NCI-H2196 treated with DMSO at 0.1 percent for 48 hours (cell line): ENCODE results near the gene ST8SIA6.
"Not testable (repeated sequence)": the region's sequence is repeated elsewhere in the genome, so short reads cannot be mapped to it uniquely, and the experiment has no call there.

Experiments used
- DNase-seq: peaks from one replicate; lab custom pipeline; 2025; ENCODE audit not compliant: unreplicated experiment; lab: John Stamatoyannopoulos, UW

ST8SIA6 gene

DNA sequence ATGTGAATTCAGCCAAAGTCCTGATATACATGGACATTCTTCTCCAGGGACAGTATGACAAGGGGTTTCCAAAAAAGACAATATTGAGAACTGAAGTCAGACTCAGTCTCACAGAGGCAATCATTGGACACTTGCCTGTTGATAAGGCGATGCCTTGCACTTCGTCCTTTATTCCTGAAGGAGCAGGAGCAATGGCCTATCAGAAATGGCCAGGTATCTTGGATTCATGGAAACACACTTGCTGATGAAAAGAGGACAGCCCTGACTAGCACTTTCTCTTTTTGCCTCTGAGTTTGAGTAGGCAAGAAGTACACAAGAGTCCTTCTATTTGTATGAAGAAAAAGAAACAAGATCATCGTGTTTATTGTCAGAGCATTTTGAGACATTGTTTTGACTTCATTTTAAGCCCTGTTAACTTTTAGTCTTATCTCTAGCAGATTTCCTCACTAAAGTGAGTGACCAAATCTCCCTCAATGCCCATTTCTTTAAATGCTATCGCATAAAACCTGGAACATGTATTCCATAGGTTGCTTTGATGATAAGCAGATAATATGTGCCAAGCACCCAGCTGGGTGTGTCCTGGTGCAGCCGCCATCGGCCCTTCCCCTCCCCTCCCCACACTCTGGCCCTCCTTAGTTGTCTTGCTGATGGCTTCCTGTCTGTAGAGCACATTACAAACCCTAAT is 26.6 kb downstream of the ST8SIA6 start:
- no peak for DNase-seq

GRCh38 chr10:17427201-17427600 is 27.2 kb downstream of the ST8SIA6 start:
- DNase-seq = no peak

GRCh38 chr10:17426263-17426750 is 28.1 kb downstream of the ST8SIA6 start:
- no peak for DNase-seq

- DNase-seq = no peak
These were observed 28.7 kb downstream of the ST8SIA6 start for GRCh38 chr10:17425584-17426262.

GRCh38 chr10:17423632-17424186 is 30.7 kb downstream of the ST8SIA6 start:
- no peak for DNase-seq

DNA sequence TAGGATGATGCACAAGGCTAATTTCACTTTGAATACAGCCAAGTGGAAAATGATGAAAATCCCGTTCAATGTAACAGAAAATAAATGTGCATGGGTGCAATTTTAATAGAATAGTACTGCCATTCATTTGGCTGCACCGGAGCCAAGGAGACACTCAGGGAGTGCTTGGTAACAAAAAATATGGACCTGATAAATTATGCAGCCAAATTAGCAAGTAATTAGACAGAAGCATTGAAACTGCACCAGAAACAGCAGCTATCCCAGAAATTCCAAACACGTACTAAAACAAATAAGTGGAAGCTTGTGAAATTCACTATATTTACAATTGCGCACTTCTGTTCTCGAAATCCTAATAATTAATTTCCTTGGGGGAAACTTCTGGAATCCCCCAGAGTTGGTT is 31.5 kb downstream of the ST8SIA6 start:
- DNase-seq = no peak

DNA sequence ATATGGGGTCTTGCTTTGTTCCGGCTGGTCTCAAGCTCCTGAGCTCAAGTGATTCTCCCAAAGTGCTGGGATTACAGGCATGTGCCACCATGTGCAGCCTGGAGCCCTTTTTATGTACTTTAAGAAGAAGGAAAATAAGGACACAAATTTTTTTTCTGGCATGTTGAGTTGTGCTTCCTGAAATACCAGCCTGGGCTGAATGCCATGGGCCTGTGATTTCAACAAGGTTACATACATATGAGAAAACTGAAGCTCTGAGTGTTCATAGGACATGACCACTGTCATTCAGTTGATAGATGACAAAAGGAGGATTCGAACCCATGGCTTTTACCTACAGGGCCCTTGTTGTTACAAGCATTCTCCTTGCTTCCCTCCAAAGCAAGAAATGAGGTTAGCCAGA is 36.1 kb downstream of the ST8SIA6 start:
- DNase-seq = no peak

DNA sequence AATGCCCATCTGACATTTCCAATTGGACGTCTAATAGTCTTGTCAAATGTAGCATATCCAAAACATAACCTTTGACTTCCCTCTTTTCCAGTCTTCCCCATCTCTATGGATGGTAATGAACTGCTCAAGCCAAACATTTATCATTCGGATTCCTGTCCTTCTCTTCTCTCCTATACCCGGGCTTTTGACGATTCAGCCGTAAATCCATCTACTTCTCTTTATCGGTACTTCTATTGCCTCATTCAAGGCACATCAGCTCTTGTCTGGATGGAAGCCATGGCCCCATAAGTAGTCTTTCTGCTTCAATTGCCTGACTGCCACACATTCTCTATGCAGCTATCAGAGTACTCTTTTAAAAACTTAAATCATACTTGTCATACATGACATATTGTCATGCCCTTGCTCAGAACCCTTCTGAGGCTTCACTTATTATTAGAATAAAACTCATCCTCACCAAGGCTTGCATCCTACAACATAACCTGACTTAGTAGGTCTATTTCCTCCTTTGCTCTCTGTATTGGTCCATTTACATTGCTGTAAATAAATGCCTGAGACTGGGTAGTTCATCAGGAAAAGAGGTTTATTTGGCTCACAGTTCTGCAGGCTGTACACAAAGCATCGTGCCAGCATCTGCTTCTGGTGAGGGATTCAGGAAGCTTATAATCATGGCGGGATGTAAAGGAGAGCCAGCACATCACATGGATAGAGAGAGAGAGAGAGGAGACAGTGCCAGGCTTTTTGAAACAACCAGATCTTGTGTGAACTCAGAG is 37.8 kb downstream of the ST8SIA6 start:
- no peak for DNase-seq

DNA sequence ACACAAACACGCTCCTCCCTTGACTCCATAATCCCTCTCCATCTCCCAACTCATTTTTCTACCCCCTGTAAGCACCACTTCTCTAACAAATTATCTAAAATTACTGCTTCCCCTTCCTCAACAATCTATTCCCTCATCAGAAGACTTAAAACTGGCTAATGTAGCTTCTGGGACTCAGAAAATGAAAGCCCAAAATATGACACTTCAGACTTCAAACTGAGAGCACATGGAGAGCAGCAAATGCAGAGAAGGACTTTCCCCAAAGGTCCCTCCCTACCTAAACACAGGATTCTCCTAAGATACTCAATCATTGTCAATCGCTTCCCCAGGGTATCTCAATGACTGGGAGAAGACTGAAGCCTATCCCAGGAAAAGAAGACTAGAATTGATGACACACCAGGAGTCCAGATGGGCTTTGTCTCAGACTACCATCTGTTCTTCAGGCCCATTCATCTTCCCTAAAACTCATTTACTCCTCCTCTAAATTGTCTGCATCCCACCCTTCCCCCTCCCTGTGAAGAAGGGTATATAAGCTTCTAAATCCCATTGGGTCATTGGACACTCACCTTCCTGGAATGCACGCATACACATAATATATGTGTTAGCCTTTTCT is 39.2 kb downstream of the ST8SIA6 start:
- no peak for DNase-seq

DNA sequence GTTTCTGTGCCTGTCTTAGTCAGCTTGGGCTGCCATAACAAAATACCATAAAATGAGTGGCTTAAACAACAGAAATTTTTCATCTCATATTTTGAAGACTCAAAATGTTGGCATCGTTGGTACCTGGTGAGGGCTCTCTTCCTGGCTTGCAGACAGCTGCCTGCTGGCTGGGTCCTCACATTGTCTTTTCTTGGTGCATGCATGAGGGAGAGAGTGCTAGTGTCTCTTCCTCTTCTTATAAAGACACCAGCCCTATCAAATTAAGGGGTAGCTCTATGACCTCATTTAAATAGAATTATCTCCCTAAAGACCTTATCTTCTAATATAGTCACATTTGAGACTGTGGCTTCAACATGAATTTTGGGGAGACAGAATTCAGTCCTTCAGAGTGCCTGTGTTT is 39.9 kb downstream of the ST8SIA6 start:
- DNase-seq = no peak

GRCh38 chr10:17413876-17414275 is 40.5 kb downstream of the ST8SIA6 start:
- no peak for DNase-seq

- no peak for DNase-seq
These were observed 42.1 kb downstream of the ST8SIA6 start for GRCh38 chr10:17412323-17412722.

- DNase-seq = no peak
These were observed 43.5 kb downstream of the ST8SIA6 start for GRCh38 chr10:17410907-17411306.

- DNase-seq = no peak
These were observed 45.1 kb downstream of the ST8SIA6 start for GRCh38 chr10:17409170-17409733.

GRCh38 chr10:17407047-17407446 is 47.3 kb downstream of the ST8SIA6 start:
- no peak for DNase-seq

DNA sequence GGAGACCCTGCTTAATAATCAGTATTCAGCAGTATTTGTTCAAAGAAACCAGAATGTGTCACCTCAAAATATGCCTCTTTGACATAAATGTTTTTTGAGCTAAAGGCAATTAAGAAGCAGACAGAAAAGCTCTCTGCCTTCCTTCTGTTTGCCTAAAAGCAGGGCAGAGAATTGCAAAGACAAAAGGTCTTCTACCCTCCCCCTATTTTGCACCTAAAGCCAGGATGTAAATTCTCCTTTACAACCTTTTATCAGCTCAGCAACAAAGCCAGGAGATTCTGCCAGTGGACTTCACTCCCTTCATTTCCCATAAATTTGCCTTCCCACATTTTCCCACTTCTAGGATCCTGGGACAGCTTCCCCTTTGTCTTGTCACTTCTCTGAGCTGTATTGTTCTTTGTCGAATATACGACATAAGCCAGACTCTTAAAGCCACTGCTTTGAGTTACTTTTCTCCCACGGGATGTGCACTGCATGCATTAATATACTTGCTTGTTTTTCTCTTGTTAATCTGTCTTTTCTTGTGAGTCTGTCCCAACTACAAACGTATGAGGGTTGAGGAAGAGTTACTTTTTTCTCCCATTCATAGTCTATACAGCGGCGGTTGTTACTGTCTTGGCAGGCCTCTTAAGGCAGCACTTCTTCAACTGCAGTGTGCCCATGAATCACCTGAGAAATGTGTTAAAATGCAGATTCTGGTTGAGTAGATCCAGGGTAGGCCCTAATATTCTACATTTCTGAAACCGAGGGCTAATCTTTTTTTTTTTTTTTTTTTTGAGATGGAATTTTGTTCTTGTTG is 48.2 kb downstream of the ST8SIA6 start:
- DNase-seq = no peak

- no peak for DNase-seq
These were observed 51.2 kb downstream of the ST8SIA6 start for GRCh38 chr10:17403161-17403560.

- not testable (repeated sequence) for DNase-seq
These were observed 52.4 kb downstream of the ST8SIA6 start for GRCh38 chr10:17402040-17402439.

- DNase-seq = no peak
These were observed 58.4 kb downstream of the ST8SIA6 start for GRCh38 chr10:17396004-17396403.

GRCh38 chr10:17394854-17395253 is 59.5 kb downstream of the ST8SIA6 start:
- DNase-seq = no peak
